GM10248 (cell line): Measurements from ENCODE around the gene SLC2A4.
"Not testable (repeated sequence)": the region's sequence is repeated elsewhere in the genome, so short reads cannot be mapped to it uniquely, and the experiment has no call there.

Source experiments
- CTCF ChIA-PET: fragments of 300-600 bp; sonication (Branson Sonifier 250); formaldehyde crosslinking; extraction: SDS; loops from one replicate; lab custom pipeline; 2021; ENCODE audit warnings: antibody characterized with exemption; lab: Yijun Ruan, JAX
- POLR2A ChIA-PET: fragments of 350-650 bp; sonication (Branson Sonifier 250); formaldehyde crosslinking; extraction: SDS; loops from one replicate; lab custom pipeline; 2020; ENCODE audit warnings: antibody characterized with exemption; lab: Yijun Ruan, JAX
- DNase-seq: peaks from one replicate; pipeline ENCODE4 v3.0.0; 2012; ENCODE audit errors: extremely low spot score
- TF ChIP-seq, protein P1 (sequence below): IDR thresholded peaks from 2 replicates; pipeline ENCODE4 v1.5.1; 2012; ENCODE audit warnings: mild to moderate bottlenecking, low read depth; ENCODE audit errors: extremely low read depth, missing control alignments, control extremely low read depth

Gene SLC2A4

DNA sequence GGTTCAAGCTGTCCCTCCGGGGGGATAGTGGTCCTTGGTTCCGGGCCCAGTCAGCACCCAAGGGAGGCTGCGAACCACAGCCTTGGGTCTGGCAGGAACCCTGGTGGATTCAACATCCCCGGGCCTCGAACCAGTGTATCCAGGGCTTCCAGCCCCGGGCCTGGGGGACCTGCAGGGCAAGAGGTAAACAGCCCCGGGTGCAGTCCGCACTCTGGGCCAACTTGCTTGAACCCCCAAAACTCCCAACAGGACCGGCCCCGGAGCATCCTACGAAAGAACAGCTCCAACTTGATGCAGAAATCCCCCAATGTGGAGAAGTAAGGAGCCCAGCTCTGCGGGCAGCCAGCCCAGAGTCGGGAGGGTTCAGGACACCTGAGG is 49.1 kb downstream of the SLC2A4 start:
- ChIA-PET CTCF (interaction anchor here (1.1 to 3.7 kb wide), 4 partner anchors 13 to 230 kb away, joined by 3 to 15 read pairs (median 10); no protein-coding TSS in a partner anchor), POLR2A (interaction anchor here (1.7 kb wide), 1 partner anchor 15 kb away, joined by 6 read pairs; the partner anchor contains the start of gene GPS2)
- DNase-seq, result no peak
- TF ChIP-seq, protein P1, sequence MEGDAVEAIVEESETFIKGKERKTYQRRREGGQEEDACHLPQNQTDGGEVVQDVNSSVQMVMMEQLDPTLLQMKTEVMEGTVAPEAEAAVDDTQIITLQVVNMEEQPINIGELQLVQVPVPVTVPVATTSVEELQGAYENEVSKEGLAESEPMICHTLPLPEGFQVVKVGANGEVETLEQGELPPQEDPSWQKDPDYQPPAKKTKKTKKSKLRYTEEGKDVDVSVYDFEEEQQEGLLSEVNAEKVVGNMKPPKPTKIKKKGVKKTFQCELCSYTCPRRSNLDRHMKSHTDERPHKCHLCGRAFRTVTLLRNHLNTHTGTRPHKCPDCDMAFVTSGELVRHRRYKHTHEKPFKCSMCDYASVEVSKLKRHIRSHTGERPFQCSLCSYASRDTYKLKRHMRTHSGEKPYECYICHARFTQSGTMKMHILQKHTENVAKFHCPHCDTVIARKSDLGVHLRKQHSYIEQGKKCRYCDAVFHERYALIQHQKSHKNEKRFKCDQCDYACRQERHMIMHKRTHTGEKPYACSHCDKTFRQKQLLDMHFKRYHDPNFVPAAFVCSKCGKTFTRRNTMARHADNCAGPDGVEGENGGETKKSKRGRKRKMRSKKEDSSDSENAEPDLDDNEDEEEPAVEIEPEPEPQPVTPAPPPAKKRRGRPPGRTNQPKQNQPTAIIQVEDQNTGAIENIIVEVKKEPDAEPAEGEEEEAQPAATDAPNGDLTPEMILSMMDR, result no peak

- ChIA-PET CTCF (interaction anchor here (0.9 to 3.7 kb wide), 2 partner anchors 21 to 24 kb away, joined by 3 to 15 read pairs; no protein-coding TSS in a partner anchor), POLR2A (interaction anchor here (0.6 kb wide), 1 partner anchor 30 kb away, joined by 12 read pairs; no protein-coding TSS in a partner anchor)
- DNase-seq, result no peak
- TF ChIP-seq, protein P1, result no peak
These were observed 50.6 kb downstream of the SLC2A4 start for GRCh38 chr17:7332111-7332510.

GRCh38 chr17:7332600-7333069 is 51.1 kb downstream of the SLC2A4 start:
- ChIA-PET CTCF (interaction anchor here (0.9 to 3.7 kb wide), 2 partner anchors 20 to 24 kb away, joined by 3 to 15 read pairs; no protein-coding TSS in a partner anchor), POLR2A (interaction anchor here (0.6 kb wide), 1 partner anchor 30 kb away, joined by 12 read pairs; no protein-coding TSS in a partner anchor)
- not testable (repeated sequence) for DNase-seq

DNA sequence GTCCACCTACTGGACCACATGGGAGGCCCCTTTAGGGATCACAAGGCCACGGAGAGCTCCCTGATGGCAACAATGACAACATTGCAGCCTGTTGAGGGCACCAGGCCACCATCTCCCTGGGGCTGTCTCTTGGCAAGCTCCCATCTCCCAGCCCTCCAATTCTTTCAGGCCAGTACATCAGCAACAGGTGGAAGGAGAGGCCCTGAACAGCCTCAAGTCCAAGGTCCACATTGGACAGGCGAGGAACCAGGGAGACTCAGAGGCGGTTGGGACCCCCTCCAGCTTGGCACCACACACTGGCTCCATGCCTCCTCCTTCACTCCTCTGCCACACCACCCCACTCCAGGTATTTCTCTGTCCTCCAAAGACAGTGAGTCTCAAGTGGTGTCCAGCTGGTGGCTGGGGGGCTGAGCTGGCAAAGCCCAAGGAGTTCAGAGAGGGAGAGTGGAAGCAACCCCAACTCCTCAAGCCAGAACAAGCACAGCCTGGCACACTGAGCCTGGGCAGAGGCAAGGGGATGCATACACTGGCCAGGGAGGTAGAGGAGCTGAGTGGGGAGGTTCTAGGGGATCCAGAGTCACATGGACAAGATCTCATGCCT is 53.5 kb downstream of the SLC2A4 start:
- ChIA-PET POLR2A (no interaction called here), CTCF (interaction anchor here (1.0 to 5.7 kb wide), 10 partner anchors 8 to 226 kb away, joined by 3 to 62 read pairs (median 10); partner anchors contain the start of genes KCTD11 and TMEM95)

DNA sequence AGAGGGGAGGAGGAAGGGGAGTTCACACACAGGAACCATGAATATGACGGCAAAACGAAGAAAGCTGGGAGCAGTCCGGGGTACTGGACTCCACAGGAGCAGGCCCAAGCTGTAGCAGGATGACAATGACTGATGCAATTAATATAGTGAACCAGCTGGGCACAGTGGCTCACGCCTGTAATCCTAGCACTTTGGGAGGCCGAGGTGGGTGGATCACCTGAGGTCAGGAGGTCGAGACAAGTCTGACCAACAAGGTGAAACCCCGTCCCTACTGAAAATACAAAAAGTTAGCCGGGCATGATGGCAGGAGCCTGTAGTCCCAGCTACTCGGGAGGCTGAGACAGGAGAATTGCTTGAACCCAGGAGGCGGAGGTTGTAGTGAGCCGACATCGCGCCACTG is 54.2 kb downstream of the SLC2A4 start:
- ChIA-PET CTCF (interaction anchor here (0.8 to 5.7 kb wide), 13 partner anchors 9 to 253 kb away, joined by 3 to 62 read pairs (median 6); partner anchors contain the start of genes KCTD11, SENP3 and TMEM95), POLR2A (interaction anchor here (1.2 to 1.5 kb wide), 2 partner anchors 14 to 149 kb away, joined by 3 to 7 read pairs; partner anchors contain the start of gene POLR2A)
- DNase-seq, result not testable (repeated sequence)

More for the DNA sequence above, 53.5 kb downstream of the SLC2A4 start:
- TF ChIP-seq, protein P1, result no peak
- no peak for DNase-seq

GRCh38 chr17:7336240-7337175 is 55.0 kb downstream of the SLC2A4 start, which contains the start of gene ACAP1:
ACAP1 (plus strand) TSS chr17:7336529; CDS start chr17:7336735, 206 bp downstream.
- POLR2A ChIA-PET, result interaction anchor here (0.7 to 1.5 kb wide), 4 partner anchors 8 to 148 kb away, joined by 3 to 7 read pairs (median 3); partner anchors contain the start of gene POLR2A
- TF ChIP-seq, protein P1, result peak; percentile 18
- CTCF ChIA-PET, result interaction anchor here (0.8 to 5.7 kb wide), 12 partner anchors 9 to 253 kb away, joined by 3 to 62 read pairs (median 8); partner anchors contain the start of genes CHRNB1, KCTD11, SENP3 and TMEM95
- peak; percentile 81 for DNase-seq

- CTCF ChIA-PET, result interaction anchor here (1.1 to 5.7 kb wide), 7 partner anchors 11 to 188 kb away, joined by 3 to 62 read pairs (median 16); partner anchors contain the start of genes CHRNB1, KCTD11 and TMEM95
- POLR2A ChIA-PET, result not testable (repeated sequence)
These were observed 56.1 kb downstream of the SLC2A4 start for GRCh38 chr17:7337600-7337999.

More at GRCh38 chr17:7337600-7337999, 56.1 kb downstream of the SLC2A4 start:
- not testable (repeated sequence) for DNase-seq
